BLaER1 (cell line): ENCODE data around the gene IL2RA.
"Not testable (repeated sequence)": the region's sequence is repeated elsewhere in the genome, so short reads cannot be mapped to it uniquely, and the experiment has no call there.

ENCODE experiments used
- H3K27ac ChIP-seq: shearing (Covaris generic); formaldehyde crosslinking; 2 replicates; pipeline ENCODE4 v1.8.1; 2022
- H3K27me3 ChIP-seq: shearing (Covaris generic); formaldehyde crosslinking; 2 replicates; pipeline ENCODE4 v1.8.1; 2022
- H3K36me3 ChIP-seq: shearing (Covaris generic); formaldehyde crosslinking; 2 replicates; pipeline ENCODE4 v1.8.1; 2022
- H3K4me1 ChIP-seq: shearing (Covaris generic); formaldehyde crosslinking; 2 replicates; pipeline ENCODE4 v1.8.1; 2022
- H3K4me2 ChIP-seq: shearing (Covaris generic); formaldehyde crosslinking; 2 replicates; pipeline ENCODE4 v1.8.1; 2022
- H3K4me3 ChIP-seq: shearing (Covaris generic); formaldehyde crosslinking; 2 replicates; pipeline ENCODE4 v1.8.1; 2022
- H3K9ac ChIP-seq: shearing (Covaris generic); formaldehyde crosslinking; 2 replicates; pipeline ENCODE4 v1.8.1; 2022
- H3K9me3 ChIP-seq: shearing (Covaris generic); formaldehyde crosslinking; 2 replicates; pipeline ENCODE4 v1.8.1; 2022
- H4K20me1 ChIP-seq: shearing (Covaris generic); formaldehyde crosslinking; 2 replicates; pipeline ENCODE4 v1.8.1; 2022
- Cebpa-rat ChIP-seq: shearing (Covaris generic); IDR thresholded peaks from 2 replicates; pipeline ENCODE4 v1.8.1; 2022

Gene IL2RA

DNA sequence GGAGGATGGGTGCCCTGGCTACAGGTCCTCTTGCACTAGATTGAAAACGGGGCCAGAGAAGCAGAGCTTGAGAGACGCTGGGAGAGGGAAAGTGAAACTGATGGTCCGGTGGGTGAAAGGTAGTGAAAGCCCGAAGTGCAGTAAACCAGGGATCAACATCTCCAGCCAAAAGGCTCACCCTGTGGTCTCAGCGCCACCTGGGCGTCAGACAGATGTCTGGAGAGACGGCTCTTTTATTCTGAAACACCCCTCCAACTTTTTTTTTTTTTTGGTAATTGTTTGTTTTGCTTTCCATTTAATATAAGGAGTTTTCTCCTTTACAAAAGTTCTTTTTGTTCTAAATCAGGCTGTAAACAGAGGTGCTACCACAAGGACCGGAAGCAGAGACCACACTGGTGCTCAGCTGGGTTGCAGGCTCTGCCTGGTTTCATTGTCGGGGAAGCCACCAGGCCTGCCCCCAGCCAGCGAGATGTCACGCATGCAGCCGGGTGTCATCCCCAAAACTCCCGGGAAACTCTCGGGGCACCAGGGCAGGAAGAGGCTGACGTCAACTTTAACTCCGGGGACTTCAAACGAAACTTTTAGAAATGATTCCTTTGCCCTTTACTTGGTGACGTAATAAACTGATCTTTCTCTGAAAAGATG lies 11.2 kb downstream of the IL2RA start:
- Histone ChIP-seq H3K36me3 (no peaks in the 10 kb centered on the region), H3K4me1 (peaks cover 91% of the 10 kb centered on the region), H4K20me1 (no peaks in the 10 kb centered on the region), H3K27me3 (no peaks in the 10 kb centered on the region), H3K4me3 (peak overlapping the region; percentile 57), H3K9me3 (no peaks in the 10 kb centered on the region), H3K27ac (peak overlapping the region; percentile 81), H3K4me2 (peak overlapping the region; percentile 94), H3K9ac (peak overlapping the region; percentile 72)
- TF ChIP-seq Cebpa-rat: no peak

GRCh38 chr10:6049031-6049400 lies 13.2 kb downstream of the IL2RA start:
- peak overlapping the region; percentile 81; the same call in 1 of the 2 replicates for H3K27ac ChIP-seq
- H3K4me3 ChIP-seq: no peak overlapping the region
- H4K20me1 ChIP-seq: no peaks in the 10 kb centered on the region
- no peaks in the 10 kb centered on the region for H3K27me3 ChIP-seq
- H3K9me3 ChIP-seq: no peaks in the 10 kb centered on the region
- H3K4me2 ChIP-seq: peak overlapping the region; percentile 94
- no peak overlapping the region for H3K9ac ChIP-seq
- peaks cover 95% of the 10 kb centered on the region for H3K4me1 ChIP-seq
- no peak for TF ChIP-seq Cebpa-rat
- H3K36me3 ChIP-seq: no peaks in the 10 kb centered on the region

DNA sequence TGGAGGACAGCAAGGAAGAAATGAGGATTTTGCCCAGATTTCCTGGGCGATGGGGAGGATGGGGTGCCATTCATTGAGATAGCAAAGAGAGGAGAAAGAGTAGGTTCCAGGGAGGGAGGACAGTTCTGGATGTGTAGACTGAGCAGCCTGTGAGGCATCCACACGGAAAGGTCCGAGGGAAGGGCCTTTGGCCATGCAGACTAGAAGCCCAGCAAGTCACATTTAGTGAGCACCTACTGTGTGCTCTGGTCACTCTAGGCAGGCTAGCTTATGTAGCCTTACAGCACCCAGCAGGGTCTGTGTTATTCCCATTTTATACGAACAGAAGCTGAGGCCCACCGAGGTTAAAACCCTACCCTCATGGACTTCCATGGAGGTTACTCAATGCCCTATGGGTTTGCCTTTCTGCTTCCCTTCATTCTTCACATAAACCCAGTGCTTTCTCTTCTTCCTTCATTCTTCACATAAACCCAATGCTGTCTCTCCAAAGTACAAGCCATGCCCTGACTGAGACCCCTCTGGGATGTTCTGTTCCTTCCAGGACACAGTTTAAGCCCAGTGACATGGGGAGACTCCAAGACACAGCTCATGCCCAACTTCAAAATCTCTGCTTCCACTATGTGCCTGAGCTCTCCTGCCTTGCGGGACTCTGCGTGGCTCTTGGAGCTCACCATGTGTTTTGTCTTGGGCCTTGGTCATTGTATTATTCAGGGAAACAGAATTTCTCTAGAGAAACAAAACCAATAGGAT lies 13.7 kb downstream of the IL2RA start:
- no peaks in the 10 kb centered on the region for H3K36me3 ChIP-seq
- no peaks in the 10 kb centered on the region for H4K20me1 ChIP-seq
- H3K4me2 ChIP-seq: peak overlapping the region; percentile 94
- 0 out of 2 replicates have a peak overlapping the region, but pooled peaks have one; percentile 81 for H3K27ac ChIP-seq
- no peak for TF ChIP-seq Cebpa-rat
- H3K27me3 ChIP-seq: no peaks in the 10 kb centered on the region
- no peak overlapping the region for H3K4me3 ChIP-seq
- H3K9ac ChIP-seq: no peak overlapping the region
- peaks cover 95% of the 10 kb centered on the region for H3K4me1 ChIP-seq
- no peaks in the 10 kb centered on the region for H3K9me3 ChIP-seq

- Histone ChIP-seq H3K4me2 (no peak overlapping the region), H3K36me3 (no peaks in the 10 kb centered on the region), H3K9me3 (no peaks in the 10 kb centered on the region; the same call in 1 of the 2 replicates), H3K27me3 (no peaks in the 10 kb centered on the region), H3K4me1 (peaks cover 89% of the 10 kb centered on the region), H3K4me3 (no peak overlapping the region), H4K20me1 (no peaks in the 10 kb centered on the region), H3K9ac (no peak overlapping the region), H3K27ac (no peak overlapping the region)
- TF ChIP-seq Cebpa-rat: no peak
Measured at GRCh38 chr10:6047847-6048246, 14.3 kb downstream of the IL2RA start.

GRCh38 chr10:6046773-6047611 lies 15.2 kb downstream of the IL2RA start:
- Histone ChIP-seq H3K36me3 (no peaks in the 10 kb centered on the region), H3K27ac (no peak overlapping the region), H3K4me3 (no peak overlapping the region), H4K20me1 (no peaks in the 10 kb centered on the region), H3K4me1 (peaks cover 80% of the 10 kb centered on the region), H3K27me3 (no peaks in the 10 kb centered on the region), H3K4me2 (peak overlapping the region; percentile 84), H3K9ac (no peak overlapping the region), H3K9me3 (no peaks in the 10 kb centered on the region; the same call in 1 of the 2 replicates)
- no peak for TF ChIP-seq Cebpa-rat

DNA sequence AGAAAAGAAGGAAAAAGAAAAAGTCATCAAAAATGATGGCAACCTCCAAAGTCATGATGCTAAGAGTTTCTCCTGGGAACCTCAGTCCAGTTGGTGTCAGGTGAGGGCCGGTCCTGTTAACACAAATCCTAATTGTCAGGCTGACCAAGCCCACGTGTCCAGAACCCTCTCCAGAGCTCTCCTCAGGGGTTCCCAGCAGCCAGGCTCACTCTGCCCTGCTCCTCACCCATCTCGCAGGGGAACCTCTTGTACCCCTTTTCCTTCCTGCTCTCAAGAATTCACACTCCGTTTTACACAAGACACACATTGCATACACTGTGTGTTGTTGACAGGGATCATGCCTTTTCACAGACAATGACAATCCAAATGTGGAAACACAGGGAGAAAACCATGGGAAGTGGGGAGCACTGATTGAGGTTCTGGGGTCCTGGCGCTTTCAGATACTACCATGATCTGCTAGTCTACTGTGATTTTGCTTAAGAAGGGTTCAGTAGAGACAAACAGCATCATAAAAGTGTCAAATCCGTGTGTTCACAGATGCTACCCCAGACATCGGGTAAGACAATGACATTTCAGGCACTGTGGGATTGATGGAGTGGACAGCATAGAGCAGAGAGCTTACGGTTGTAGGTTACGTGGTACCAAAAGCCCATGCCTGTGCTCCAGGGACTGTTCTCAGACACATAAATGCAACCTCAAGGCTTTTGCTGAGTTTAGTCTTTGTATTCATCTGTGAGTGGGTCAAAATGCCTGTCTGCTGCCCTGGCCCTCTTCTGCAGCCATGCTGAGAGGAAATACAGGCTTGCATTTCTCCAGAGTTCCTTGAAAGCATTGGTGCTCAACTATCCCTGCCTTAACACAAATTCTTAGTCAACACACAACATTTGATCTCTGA lies 16.0 kb downstream of the IL2RA start:
- Histone ChIP-seq H3K27me3 (no peaks in the 10 kb centered on the region), H3K9ac (no peak overlapping the region), H3K4me3 (peak overlapping the region; percentile 30; the same call in 1 of the 2 replicates), H3K4me2 (peak overlapping the region; percentile 84), H3K4me1 (peaks cover 72% of the 10 kb centered on the region), H3K36me3 (no peaks in the 10 kb centered on the region), H4K20me1 (no peaks in the 10 kb centered on the region), H3K27ac (no peak overlapping the region), H3K9me3 (no peaks in the 10 kb centered on the region; the same call in 1 of the 2 replicates)
- no peak for TF ChIP-seq Cebpa-rat

DNA sequence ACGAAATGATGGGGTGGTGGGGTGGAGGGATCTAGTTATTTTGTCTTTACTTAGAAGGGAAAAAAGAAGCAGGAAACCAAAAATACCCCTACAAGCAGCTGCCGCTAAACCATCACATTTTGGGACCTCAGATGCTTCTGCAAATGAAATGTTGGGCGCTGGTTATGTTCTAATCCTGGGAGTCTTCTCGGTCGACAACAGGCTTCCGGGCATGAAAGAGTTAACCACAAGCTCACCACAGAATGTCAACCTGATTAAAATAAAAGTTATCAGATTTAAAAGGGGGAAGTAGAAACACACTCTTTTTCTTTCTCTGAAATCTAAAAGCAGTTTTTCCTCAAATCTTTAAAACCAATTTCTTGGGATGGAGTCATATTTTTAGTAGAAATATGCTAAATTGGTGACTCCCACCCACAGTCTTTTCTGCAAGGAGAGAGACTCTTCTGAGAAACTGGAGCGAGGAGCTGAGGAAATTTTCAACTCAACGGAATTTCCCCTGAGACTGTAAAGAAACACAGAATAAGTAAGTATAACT lies 16.8 kb downstream of the IL2RA start:
- Histone ChIP-seq H3K4me2 (peak overlapping the region; percentile 84), H3K27ac (no peak overlapping the region), H4K20me1 (no peaks in the 10 kb centered on the region), H3K9ac (no peak overlapping the region), H3K4me3 (peak overlapping the region; percentile 30; the same call in 1 of the 2 replicates), H3K4me1 (peaks cover 64% of the 10 kb centered on the region), H3K36me3 (no peaks in the 10 kb centered on the region), H3K9me3 (no peaks in the 10 kb centered on the region; the same call in 1 of the 2 replicates), H3K27me3 (no peaks in the 10 kb centered on the region)
- no peak for TF ChIP-seq Cebpa-rat

DNA sequence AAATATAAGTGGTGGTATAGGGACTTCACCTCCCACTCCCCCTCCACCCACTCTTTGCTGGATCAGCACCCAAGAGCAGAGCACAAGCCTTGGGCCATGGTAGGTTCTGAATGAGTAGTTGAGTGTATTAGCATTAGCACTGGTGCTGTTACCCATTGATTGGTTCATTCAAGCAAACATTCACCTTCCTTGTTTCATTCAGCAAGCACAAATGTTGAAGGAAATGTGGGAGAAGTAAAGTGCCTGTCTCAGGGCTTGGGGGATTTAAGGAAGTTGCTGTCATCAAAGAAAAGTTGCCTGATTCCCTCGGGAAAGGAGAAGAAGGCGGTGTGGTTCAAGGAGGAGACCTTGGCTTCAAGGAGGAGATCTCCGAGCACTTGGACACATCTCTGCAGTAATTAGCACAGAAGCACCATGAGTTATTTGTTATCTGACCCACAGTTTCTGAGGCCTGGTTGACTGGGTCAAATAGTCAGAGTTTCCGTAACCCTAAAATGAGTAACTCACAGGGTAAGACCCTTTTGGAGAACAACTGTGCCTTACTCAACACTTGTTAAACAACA lies 17.3 kb downstream of the IL2RA start:
- Histone ChIP-seq H4K20me1 (no peaks in the 10 kb centered on the region), H3K36me3 (no peaks in the 10 kb centered on the region), H3K4me3 (peak overlapping the region; percentile 30; the same call in 1 of the 2 replicates), H3K9me3 (peaks cover 2% of the 10 kb centered on the region), H3K9ac (no peak overlapping the region), H3K27me3 (no peaks in the 10 kb centered on the region), H3K27ac (no peak overlapping the region), H3K4me1 (peaks cover 59% of the 10 kb centered on the region), H3K4me2 (peak overlapping the region; percentile 84)
- TF ChIP-seq Cebpa-rat: no peak

- Histone ChIP-seq H3K36me3 (no peaks in the 10 kb centered on the region), H3K27ac (no peak overlapping the region), H3K9me3 (peaks cover 8% of the 10 kb centered on the region), H3K9ac (no peak overlapping the region), H3K4me2 (peak overlapping the region; percentile 84), H3K27me3 (no peaks in the 10 kb centered on the region), H4K20me1 (no peaks in the 10 kb centered on the region), H3K4me3 (no peak overlapping the region), H3K4me1 (peaks cover 51% of the 10 kb centered on the region)
- TF ChIP-seq Cebpa-rat: no peak
Measured at GRCh38 chr10:6044060-6044459, 18.1 kb downstream of the IL2RA start.

DNA sequence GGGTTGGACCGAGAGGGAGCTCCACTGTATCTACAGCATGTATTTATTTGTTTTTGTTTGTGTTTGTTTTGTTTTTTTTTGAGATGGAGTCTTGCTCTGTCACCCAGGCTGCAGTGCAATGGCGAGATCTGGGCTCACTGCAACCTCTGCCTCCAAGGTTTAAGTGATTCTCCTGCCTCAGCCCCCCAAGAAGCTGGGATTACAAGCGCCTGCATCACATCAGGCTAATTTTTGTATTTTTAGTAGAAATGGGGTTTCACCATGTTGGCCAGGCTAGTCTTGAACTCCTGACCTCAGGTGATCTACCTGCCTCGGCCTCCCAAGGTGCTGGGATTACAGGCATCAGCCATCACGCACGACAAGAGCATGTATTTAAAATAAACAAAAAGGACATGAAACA lies 18.8 kb downstream of the IL2RA start:
- not testable (repeated sequence) for H3K4me3 ChIP-seq, H3K9ac ChIP-seq, H3K4me2 ChIP-seq, H3K27ac ChIP-seq, H4K20me1 ChIP-seq, H3K36me3 ChIP-seq, H3K9me3 ChIP-seq, H3K27me3 ChIP-seq
- H3K4me1 ChIP-seq: peaks cover 44% of the 10 kb centered on the region
